ENCODE data around the gene MAML3. TPM values are rescaled to one million over a fixed set of nuclear protein-coding genes. Genes with fewer than 3 reads are reported as not detected.
A peak's percentile ranks its signal among the peaks of the same experiment; 100 is the strongest.

The MAML3 gene
- total and polyA plus RNA-seq, 5 donors from 2014 or later, result 0.11 to 1.1 (median 0.16) TPM; not detected in 1

DNA sequence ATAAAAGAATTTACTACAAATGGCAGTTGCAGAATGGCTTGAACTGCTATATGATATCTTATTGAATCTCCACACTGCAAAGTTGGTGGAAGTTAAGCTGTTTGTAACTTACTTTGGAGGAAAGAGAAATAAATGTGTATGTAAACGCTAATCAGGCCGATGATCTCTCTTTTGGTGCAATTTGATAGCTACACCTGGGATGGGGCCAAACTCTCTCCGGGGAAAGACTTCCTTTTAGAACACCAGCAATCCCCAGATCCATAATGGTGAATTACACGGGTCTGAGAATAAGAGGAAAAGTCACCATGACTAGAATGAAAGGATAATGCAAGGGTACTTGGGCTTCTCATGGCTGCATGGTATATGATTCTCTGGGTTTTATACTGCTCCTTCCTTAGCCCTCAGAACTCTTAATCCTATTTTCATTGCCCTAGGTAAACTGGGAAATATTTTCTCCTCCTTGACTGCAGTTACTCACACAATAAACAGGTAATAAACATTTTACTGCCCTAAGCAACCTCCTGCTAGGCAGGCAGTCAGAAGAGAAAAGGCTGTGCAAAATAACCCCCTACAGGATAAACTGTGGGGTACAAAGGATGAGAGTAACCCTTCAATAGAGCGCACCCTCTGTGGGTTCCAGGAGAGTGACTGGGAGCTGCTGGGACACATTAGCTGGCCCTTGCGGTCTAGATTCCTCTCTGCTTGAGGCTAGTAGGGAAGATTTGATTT, 379.1 kb downstream of the MAML3 start:
- H3K4me3 ChIP-seq (ENCODE audit: low read depth, low read length), result no peak overlapping the region
- DNase-seq (no peak), ATAC-seq (ENCODE audit: low read depth in 2 of 2) (no peak)
- Mint-ChIP-seq H3K4me1 (no peaks in the 10 kb centered on the region), H3K36me3 (no peaks in the 10 kb centered on the region), H3K9me3 (no peaks in the 10 kb centered on the region), H3K4me3 (no peak overlapping the region), H3K27me3 (peaks cover 4% of the 10 kb centered on the region), H3K27ac (no peak overlapping the region)
- H3K27ac ChIP-seq (ENCODE audit: insufficient read depth, low read length, poor library complexity, severe bottlenecking), result no peak overlapping the region
- no peaks in the 10 kb centered on the region for H3K27me3 ChIP-seq (ENCODE audit: control insufficient read depth, insufficient read depth, low read length)
- H3K4me1 ChIP-seq (ENCODE audit: control insufficient read depth, insufficient read depth, low read length, poor library complexity, severe bottlenecking), result no peaks in the 10 kb centered on the region
- no peaks in the 10 kb centered on the region for H3K36me3 ChIP-seq (ENCODE audit: control insufficient read depth, insufficient read depth, low read length)
- H3K9me3 ChIP-seq (ENCODE audit: control insufficient read depth in 2 of 2, low read length in 2 of 2), result no peaks in the 10 kb centered on the region

DNA sequence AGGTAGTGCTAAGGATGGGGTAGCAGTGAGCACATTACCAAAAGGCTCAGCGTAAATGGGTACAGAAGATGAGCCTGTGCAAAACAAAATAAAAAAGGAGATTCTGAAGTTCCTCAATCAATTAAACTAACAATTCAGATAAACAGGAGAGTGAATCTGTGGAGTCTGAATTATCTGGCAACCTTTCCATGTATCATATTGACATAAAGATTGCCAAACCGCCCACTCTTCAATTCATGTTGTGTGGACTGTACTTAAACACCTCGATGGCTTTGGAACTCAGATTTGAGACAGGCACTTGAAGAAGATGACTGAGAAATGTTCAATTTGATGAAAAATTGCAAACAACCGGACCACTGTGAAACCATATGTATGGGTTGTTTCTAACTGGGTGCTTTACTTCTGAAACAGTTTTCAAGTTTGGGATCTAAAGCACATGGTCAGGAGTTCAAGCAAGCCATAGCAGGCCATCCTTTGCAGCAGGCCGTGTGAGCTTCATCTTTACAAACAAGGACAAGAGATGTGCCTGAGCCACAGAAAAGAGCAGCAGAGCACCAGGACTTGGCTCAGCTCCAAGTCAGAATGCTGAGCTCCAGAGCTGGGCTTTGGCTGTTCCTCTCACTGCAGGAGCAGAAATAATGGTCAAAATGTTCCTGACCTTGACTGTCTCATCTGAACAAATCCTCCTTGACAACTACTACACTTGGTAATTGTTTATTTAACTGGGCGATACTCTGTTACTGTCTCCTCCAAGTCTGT, 380.2 kb downstream of the MAML3 start:
- Histone ChIP-seq H3K4me3 (ENCODE audit: low read depth, low read length) (no peak overlapping the region), H3K27me3 (ENCODE audit: control insufficient read depth, insufficient read depth, low read length) (no peaks in the 10 kb centered on the region), H3K9me3 (ENCODE audit: control insufficient read depth in 2 of 2, low read length in 2 of 2) (no peaks in the 10 kb centered on the region), H3K36me3 (ENCODE audit: control insufficient read depth, insufficient read depth, low read length) (no peaks in the 10 kb centered on the region), H3K4me1 (ENCODE audit: control insufficient read depth, insufficient read depth, low read length, poor library complexity, severe bottlenecking) (no peaks in the 10 kb centered on the region), H3K27ac (ENCODE audit: insufficient read depth, low read length, poor library complexity, severe bottlenecking) (no peak overlapping the region)
- no peak for ATAC-seq (ENCODE audit: low read depth in 2 of 2)
- Mint-ChIP-seq H3K27me3 (peaks cover 4% of the 10 kb centered on the region), H3K4me3 (no peak overlapping the region), H3K9me3 (no peaks in the 10 kb centered on the region), H3K27ac (no peak overlapping the region), H3K4me1 (no peaks in the 10 kb centered on the region), H3K36me3 (no peaks in the 10 kb centered on the region)
- no peak for DNase-seq

GRCh38 chr4:139770361-139770760, 383.6 kb downstream of the MAML3 start:
- Mint-ChIP-seq H3K27me3 (peaks cover 5% of the 10 kb centered on the region), H3K36me3 (no peaks in the 10 kb centered on the region), H3K4me1 (no peaks in the 10 kb centered on the region), H3K9me3 (no peaks in the 10 kb centered on the region), H3K4me3 (no peak overlapping the region), H3K27ac (no peak overlapping the region)
- H3K27me3 ChIP-seq (ENCODE audit: control insufficient read depth, insufficient read depth, low read length), result no peaks in the 10 kb centered on the region
- H3K36me3 ChIP-seq (ENCODE audit: control insufficient read depth, insufficient read depth, low read length), result no peaks in the 10 kb centered on the region
- no peaks in the 10 kb centered on the region for H3K9me3 ChIP-seq (ENCODE audit: control insufficient read depth in 2 of 2, low read length in 2 of 2)
- H3K4me1 ChIP-seq (ENCODE audit: control insufficient read depth, insufficient read depth, low read length, poor library complexity, severe bottlenecking), result no peaks in the 10 kb centered on the region
- DNase-seq (no peak), ATAC-seq (ENCODE audit: low read depth in 2 of 2) (no peak)
- no peak overlapping the region for H3K27ac ChIP-seq (ENCODE audit: insufficient read depth, low read length, poor library complexity, severe bottlenecking)
- no peak overlapping the region for H3K4me3 ChIP-seq (ENCODE audit: low read depth, low read length)

GRCh38 chr4:139769364-139769763, 384.6 kb downstream of the MAML3 start:
- Histone ChIP-seq H3K4me1 (ENCODE audit: control insufficient read depth, insufficient read depth, low read length, poor library complexity, severe bottlenecking) (no peaks in the 10 kb centered on the region), H3K27ac (ENCODE audit: insufficient read depth, low read length, poor library complexity, severe bottlenecking) (no peak overlapping the region), H3K36me3 (ENCODE audit: control insufficient read depth, insufficient read depth, low read length) (no peaks in the 10 kb centered on the region), H3K4me3 (ENCODE audit: low read depth, low read length) (no peak overlapping the region), H3K27me3 (ENCODE audit: control insufficient read depth, insufficient read depth, low read length) (no peaks in the 10 kb centered on the region), H3K9me3 (ENCODE audit: control insufficient read depth in 2 of 2, low read length in 2 of 2) (no peaks in the 10 kb centered on the region)
- no peaks in the 10 kb centered on the region for H3K36me3 Mint-ChIP-seq
- no peak for ATAC-seq (ENCODE audit: low read depth in 2 of 2)
- DNase-seq, result no peak
- H3K27me3 Mint-ChIP-seq, result peaks cover 10% of the 10 kb centered on the region
- H3K4me1 Mint-ChIP-seq, result no peaks in the 10 kb centered on the region
- H3K4me3 Mint-ChIP-seq, result no peak overlapping the region
- H3K9me3 Mint-ChIP-seq, result no peaks in the 10 kb centered on the region
- H3K27ac Mint-ChIP-seq, result no peak overlapping the region

GRCh38 chr4:139768896-139769295, 385.1 kb downstream of the MAML3 start:
- Mint-ChIP-seq H3K9me3 (no peaks in the 10 kb centered on the region), H3K36me3 (no peaks in the 10 kb centered on the region), H3K4me3 (no peak overlapping the region), H3K27ac (no peak overlapping the region), H3K27me3 (peaks cover 10% of the 10 kb centered on the region), H3K4me1 (no peaks in the 10 kb centered on the region)
- no peak overlapping the region for H3K27ac ChIP-seq (ENCODE audit: insufficient read depth, low read length, poor library complexity, severe bottlenecking)
- no peaks in the 10 kb centered on the region for H3K9me3 ChIP-seq (ENCODE audit: control insufficient read depth in 2 of 2, low read length in 2 of 2)
- no peaks in the 10 kb centered on the region for H3K4me1 ChIP-seq (ENCODE audit: control insufficient read depth, insufficient read depth, low read length, poor library complexity, severe bottlenecking)
- DNase-seq (peak in 1 of 3 donors; percentile 24), ATAC-seq (ENCODE audit: low read depth in 2 of 2) (no peak)
- no peaks in the 10 kb centered on the region for H3K36me3 ChIP-seq (ENCODE audit: control insufficient read depth, insufficient read depth, low read length)
- H3K4me3 ChIP-seq (ENCODE audit: low read depth, low read length), result no peak overlapping the region
- no peaks in the 10 kb centered on the region for H3K27me3 ChIP-seq (ENCODE audit: control insufficient read depth, insufficient read depth, low read length)

DNA sequence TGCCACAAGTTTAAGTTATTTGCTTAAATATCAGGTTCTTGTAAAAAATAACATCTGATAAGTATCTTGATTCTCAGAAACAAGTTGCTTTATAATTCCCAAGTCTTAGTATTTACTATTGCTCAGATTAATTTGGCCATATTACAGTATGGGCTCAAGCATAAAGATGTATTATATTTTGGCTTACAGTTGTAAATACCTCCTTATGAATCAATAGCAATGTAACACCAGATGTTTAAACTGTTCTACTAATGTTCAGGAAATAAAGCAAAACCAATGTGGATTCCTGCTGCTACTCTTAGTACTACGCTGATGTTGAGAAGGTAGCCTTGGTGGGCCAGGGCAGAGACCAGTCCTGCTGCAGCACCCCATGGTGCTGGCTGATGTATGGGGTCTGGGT, 385.6 kb downstream of the MAML3 start:
- H3K36me3 Mint-ChIP-seq, result no peaks in the 10 kb centered on the region
- DNase-seq, result no peak
- ATAC-seq (ENCODE audit: low read depth in 2 of 2), result no peak
- H3K4me1 ChIP-seq (ENCODE audit: control insufficient read depth, insufficient read depth, low read length, poor library complexity, severe bottlenecking), result no peaks in the 10 kb centered on the region
- peaks cover 10% of the 10 kb centered on the region for H3K27me3 Mint-ChIP-seq
- H3K27ac Mint-ChIP-seq, result no peak overlapping the region
- no peak overlapping the region for H3K4me3 Mint-ChIP-seq
- no peaks in the 10 kb centered on the region for H3K9me3 Mint-ChIP-seq
- H3K36me3 ChIP-seq (ENCODE audit: control insufficient read depth, insufficient read depth, low read length), result no peaks in the 10 kb centered on the region
- no peak overlapping the region for H3K4me3 ChIP-seq (ENCODE audit: low read depth, low read length)
- H3K27ac ChIP-seq (ENCODE audit: insufficient read depth, low read length, poor library complexity, severe bottlenecking), result no peak overlapping the region
- H3K4me1 Mint-ChIP-seq, result no peaks in the 10 kb centered on the region
- H3K27me3 ChIP-seq (ENCODE audit: control insufficient read depth, insufficient read depth, low read length), result no peaks in the 10 kb centered on the region
- no peaks in the 10 kb centered on the region for H3K9me3 ChIP-seq (ENCODE audit: control insufficient read depth in 2 of 2, low read length in 2 of 2)

DNA sequence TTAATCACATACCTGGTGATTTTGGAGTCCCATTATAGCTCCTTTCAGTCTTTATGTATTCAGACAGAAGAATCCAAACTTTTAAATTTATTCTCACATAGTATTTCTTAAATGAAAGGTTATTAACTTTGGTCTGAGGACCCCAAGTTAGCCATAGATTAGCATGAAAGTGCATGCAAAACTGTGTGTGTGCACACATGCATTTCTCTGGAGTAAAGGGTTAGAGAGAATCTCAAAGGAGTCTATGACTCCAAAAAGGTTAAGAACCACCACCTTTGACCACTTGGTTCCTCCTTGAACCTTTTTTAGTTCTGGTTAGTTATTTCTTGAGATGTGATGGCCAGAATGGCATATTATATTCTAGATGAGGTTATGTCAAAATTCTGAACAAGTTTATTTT, 386.4 kb downstream of the MAML3 start:
- H3K27ac ChIP-seq (ENCODE audit: insufficient read depth, low read length, poor library complexity, severe bottlenecking), result no peak overlapping the region
- H3K27me3 Mint-ChIP-seq, result peaks cover 10% of the 10 kb centered on the region
- no peaks in the 10 kb centered on the region for H3K9me3 ChIP-seq (ENCODE audit: control insufficient read depth in 2 of 2, low read length in 2 of 2)
- no peak for ATAC-seq (ENCODE audit: low read depth in 2 of 2)
- H3K36me3 Mint-ChIP-seq, result no peaks in the 10 kb centered on the region
- no peaks in the 10 kb centered on the region for H3K4me1 Mint-ChIP-seq
- no peak overlapping the region for H3K4me3 ChIP-seq (ENCODE audit: low read depth, low read length)
- no peaks in the 10 kb centered on the region for H3K27me3 ChIP-seq (ENCODE audit: control insufficient read depth, insufficient read depth, low read length)
- no peaks in the 10 kb centered on the region for H3K36me3 ChIP-seq (ENCODE audit: control insufficient read depth, insufficient read depth, low read length)
- H3K4me1 ChIP-seq (ENCODE audit: control insufficient read depth, insufficient read depth, low read length, poor library complexity, severe bottlenecking), result no peaks in the 10 kb centered on the region
- no peak for DNase-seq
- no peaks in the 10 kb centered on the region for H3K9me3 Mint-ChIP-seq
- no peak overlapping the region for H3K4me3 Mint-ChIP-seq
- no peak overlapping the region for H3K27ac Mint-ChIP-seq

- Histone ChIP-seq H3K9me3 (ENCODE audit: control insufficient read depth in 2 of 2, low read length in 2 of 2) (no peaks in the 10 kb centered on the region), H3K4me3 (ENCODE audit: low read depth, low read length) (no peak overlapping the region), H3K36me3 (ENCODE audit: control insufficient read depth, insufficient read depth, low read length) (no peaks in the 10 kb centered on the region), H3K27me3 (ENCODE audit: control insufficient read depth, insufficient read depth, low read length) (no peaks in the 10 kb centered on the region), H3K27ac (ENCODE audit: insufficient read depth, low read length, poor library complexity, severe bottlenecking) (no peak overlapping the region), H3K4me1 (ENCODE audit: control insufficient read depth, insufficient read depth, low read length, poor library complexity, severe bottlenecking) (no peaks in the 10 kb centered on the region)
- Mint-ChIP-seq H3K4me1 (no peaks in the 10 kb centered on the region), H3K27me3 (peaks cover 10% of the 10 kb centered on the region), H3K36me3 (no peaks in the 10 kb centered on the region), H3K27ac (no peak overlapping the region), H3K9me3 (no peaks in the 10 kb centered on the region), H3K4me3 (no peak overlapping the region)
- DNase-seq (no peak), ATAC-seq (ENCODE audit: low read depth in 2 of 2) (no peak)
Measured at GRCh38 chr4:139767168-139767567, 386.8 kb downstream of the MAML3 start.

Data from CD4-positive, CD25-positive, alpha-beta regulatory T cell (primary cell).